K562 (cell line): ENCODE measurements around the gene ZNF177. TPM values are rescaled to one million over a fixed set of nuclear protein-coding genes. Genes with fewer than 3 reads are reported as not detected.

ENCODE experiments used
- ATAC-seq: fragments of 200-7000 bp; cut with Tn5 transposase; 3 replicates; pipeline ENCODE4 v1.9.1; 2020; ENCODE audit warnings: moderate library complexity
- BruUV-seq: library from RNA; stranded (reverse); fragments of 400-500 nt; replicated peaks from 2 replicates; lab custom pipeline; 2021; lab: Mats Ljungman, UMichigan
- CTCF ChIA-PET: fragments of 300-600 bp; formaldehyde crosslinking; extraction: SDS; loops from one replicate; lab custom pipeline; 2021; ENCODE audit warnings: low intra/inter-chr PET ratio; lab: Yijun Ruan, JAX
- POLR2A ChIA-PET: fragments of 300-600, 350-650 bp; sonication (Branson Sonifier 250); formaldehyde crosslinking; extraction: SDS; loops from one replicate; lab custom pipeline; 2021; ENCODE audit warnings: antibody characterized with exemption, inconsistent platforms; lab: Yijun Ruan, JAX
- DNase-seq, 4 experiments: peaks; one replicate each; pipeline versions ENCODE4 v3.0.0 to v3.0.0-alpha.2; 2011 to 2018; ENCODE audit warnings: low spot score in 3 of 4, mixed read lengths in 3 of 4; ENCODE audit errors: extremely low read depth in 1 of 4
- FAIRE-seq: peaks from 2 replicates; lab custom pipeline; 2011; peaks lifted over from hg19 to GRCh38; lab: Jason Lieb, UNC
- H2AFZ ChIP-seq: 2 replicates; pipeline ENCODE4 v1.6.0; 2011; ENCODE audit warnings: low read depth, low read length, control low read depth, inconsistent platforms
- H3K27ac ChIP-seq: fragments of 200-600 bp; 3 replicates; pipeline ENCODE4 v1.8.0; 2011; ENCODE audit warnings: low read depth, mild to moderate bottlenecking, control low read depth, inconsistent platforms, low read length, moderate library complexity, mixed read lengths; ENCODE audit errors: extremely low read depth
- H3K27me3 ChIP-seq, 2 experiments: fragments of 300-600 bp in 1 of 2; 2 replicates in 1 of 2; 3 replicates in 1 of 2; pipeline versions ENCODE4 v1.6.0 to v1.8.0; 2011; ENCODE audit warnings: inconsistent platforms in 2 of 2, low read length in 2 of 2, mild to moderate bottlenecking in 1 of 2, mixed read lengths in 1 of 2, moderate library complexity in 1 of 2; ENCODE audit not compliant: control insufficient read depth in 2 of 2, insufficient read depth in 2 of 2
- H3K36me3 ChIP-seq: fragments of 300-600 bp; 3 replicates; pipeline ENCODE4 v1.8.0; 2011; ENCODE audit warnings: mild to moderate bottlenecking, low read length, inconsistent platforms; ENCODE audit not compliant: control insufficient read depth, insufficient read depth
- H3K4me1 ChIP-seq, 2 experiments: fragments of 200-600 bp in 1 of 2; replicated peaks in 1 of 2; 2 replicates in 1 of 2; 3 replicates in 1 of 2; pipeline versions ENCODE4 v1.5.1 to v1.8.0; 2011; ENCODE audit warnings: inconsistent platforms in 2 of 2, low read length in 2 of 2, mild to moderate bottlenecking in 1 of 2, mixed read lengths in 1 of 2, moderate library complexity in 1 of 2; ENCODE audit not compliant: control insufficient read depth in 2 of 2, insufficient read depth in 2 of 2
- H3K4me2 ChIP-seq: 2 replicates; pipeline ENCODE4 v1.6.1; 2011; ENCODE audit warnings: low read length, control low read depth, inconsistent platforms, mixed read lengths; ENCODE audit not compliant: insufficient read depth
- H3K4me3 ChIP-seq: fragments of 200-600 bp; sonication (generic), shearing (Covaris generic); 2 replicates; pipeline ENCODE4 v1.5.1; 2016; ENCODE audit warnings: control low read depth, inconsistent platforms
- H3K79me2 ChIP-seq: fragments of 200-600 bp; 3 replicates; pipeline ENCODE4 v1.8.0; 2011; ENCODE audit warnings: low read length, inconsistent platforms; ENCODE audit not compliant: control insufficient read depth, insufficient read depth
- H3K9ac ChIP-seq, 2 experiments: 2 replicates each; pipeline versions ENCODE4 v1.6.0 to v1.6.1; 2011; ENCODE audit warnings: low read depth in 2 of 2, low read length in 2 of 2, control low read depth in 1 of 2, inconsistent platforms in 1 of 2, mild to moderate bottlenecking in 1 of 2, mixed read lengths in 1 of 2; ENCODE audit not compliant: insufficient read depth in 1 of 2
- H3K9me1 ChIP-seq: one replicate; pipeline ENCODE4 v1.6.0; 2011; ENCODE audit warnings: inconsistent platforms, mild to moderate bottlenecking, low read length, moderate library complexity; ENCODE audit not compliant: control insufficient read depth, insufficient read depth
- H3K9me3 ChIP-seq: replicated peaks from 2 replicates; pipeline ENCODE4 v1.5.1; 2011; ENCODE audit warnings: low read depth, low read length, inconsistent platforms; ENCODE audit not compliant: control insufficient read depth, insufficient read depth
- H4K20me1 ChIP-seq: replicated peaks from 2 replicates; pipeline ENCODE4 v1.6.1; 2011; ENCODE audit warnings: low read length, inconsistent platforms, mixed read lengths; ENCODE audit not compliant: control insufficient read depth, insufficient read depth
- CBFB ChIP-seq: sonication (generic); formaldehyde crosslinking; IDR thresholded peaks from 2 replicates; pipeline ENCODE4 v1.4.0; 2020; ENCODE audit warnings: mild to moderate bottlenecking, missing genetic modification reagents
- CSDE1 ChIP-seq, 2 experiments: fragments of 450-650 bp; IDR thresholded peaks; 2 replicates each; pipeline ENCODE4 v1.6.1; 2016; ENCODE audit warnings: mild to moderate bottlenecking in 1 of 2
- HNRNPH1 ChIP-seq: fragments of 200-400 bp; formaldehyde crosslinking; optimal IDR thresholded peaks from 2 replicates; pipeline ENCODE3; 2017; ENCODE audit warnings: low read depth, mild to moderate bottlenecking, low read length, moderate library complexity
- MYNN ChIP-seq, 2 experiments: sonication (generic); formaldehyde crosslinking in 1 of 2; IDR thresholded peaks; 2 replicates each; pipeline versions ENCODE4 v1.5.0 to v1.6.1; 2016 to 2020; ENCODE audit warnings: antibody characterized with exemption in 1 of 2, missing genetic modification reagents in 1 of 2
- SETDB1 ChIP-seq: IDR thresholded peaks from one replicate; pipeline ENCODE4 v1.6.1; 2012; ENCODE audit warnings: low read length, control low read depth, inconsistent platforms
- SREBF1 ChIP-seq: fragments of 150-350 bp; IDR thresholded peaks from 2 replicates; pipeline ENCODE4 v1.6.1; 2014; ENCODE audit warnings: antibody characterized with exemption, low read depth, low read length, borderline replicate concordance
- TAF9B ChIP-seq: fragments of 450-650 bp; IDR thresholded peaks from 2 replicates; pipeline ENCODE4 v1.6.1; 2018; ENCODE audit warnings: mild to moderate bottlenecking; ENCODE audit not compliant: partially characterized antibody
- THRB ChIP-seq: fragments of 450-650 bp; formaldehyde crosslinking; conservative IDR thresholded peaks from 2 replicates; pipeline ENCODE4 v1.4.0; 2022; ENCODE audit warnings: mild to moderate bottlenecking, missing genetic modification characterization
- ZBTB17 ChIP-seq: fragments of 450-650 bp; formaldehyde crosslinking; IDR thresholded peaks from 2 replicates; pipeline ENCODE4 v1.4.0; 2020; ENCODE audit warnings: mild to moderate bottlenecking
- ZBTB9 ChIP-seq: fragments of 450-650 bp; formaldehyde crosslinking; IDR thresholded peaks from 2 replicates; pipeline ENCODE4 v1.4.0; 2020; ENCODE audit warnings: mild to moderate bottlenecking, moderate library complexity
- ZNF707 ChIP-seq: fragments of 250-450 bp; sonication (Bioruptor Pico); conservative IDR thresholded peaks from 2 replicates; pipeline ENCODE4 v1.8.0; 2022; ENCODE audit warnings: inconsistent platforms, mild to moderate bottlenecking, moderate library complexity
- ZSCAN32 ChIP-seq: fragments of 450-650 bp; formaldehyde crosslinking; IDR thresholded peaks from 2 replicates; pipeline ENCODE4 v1.4.0; 2020; ENCODE audit warnings: mild to moderate bottlenecking, moderate library complexity
- WGBS: fragments of 100-300 bp; shearing (Covaris generic); methylation state at CpG from one replicate; pipeline ENCODE4 v1.1.6; 2016; ENCODE audit warnings: low coverage, mixed read lengths; ENCODE audit not compliant: insufficient coverage; ENCODE audit errors: missing lambda C conversion rate; 5-methylcytosine and 5-hydroxymethylcytosine counted together
- in situ Hi-C: fragments of 300-500 bp; cut with MboI; formaldehyde crosslinking; loops from 4 replicates; pipeline ENCODE4 v1.15.0; 2018; ENCODE audit warnings: inconsistent platforms, mixed read lengths
- intact Hi-C: fragments of 100-400 bp; cut with micrococcal nuclease; formaldehyde crosslinking; loops from 2 replicates; pipeline ENCODE4 v1.14.2; 2022
- polyA plus RNA-seq, 8 experiments: library from polyadenylated mRNA; depleted of rRNA in 4 of 8; stranded (reverse) in 5 of 8; unstranded in 3 of 8; fragments of >200 nt; fragmentation: Nextera tagmentation in 2 of 8; fragmentation: Illumina TruSeq in 1 of 8; extraction: Ambion mirVana in 2 of 8; extraction: Trizol in 1 of 8; gene quantifications; 2 replicates each; pipeline versions ENCODE4 v1.2.1 to v1.2.3, GENCODE V29; 2011 to 2014; ENCODE audit warnings: inconsistent platforms in 1 of 8, missing spikeins in 1 of 8
- total RNA-seq, 7 experiments: library from RNA; depleted of rRNA in 6 of 7; stranded (reverse); fragments of >200 nt in 6 of 7; fragmentation: Illumina TruSeq in 2 of 7; extraction: Trizol in 2 of 7; gene quantifications; 2 replicates each; pipeline versions ENCODE4 v1.2.1 to v1.2.3, GENCODE V29; 2011 to 2021; ENCODE audit warnings: low replicate concordance in 1 of 7
- TF ChIP-seq, protein P1 (sequence below): conservative IDR thresholded peaks from 2 replicates; pipeline ENCODE4 v1.6.1; 2011; ENCODE audit warnings: low read depth, mild to moderate bottlenecking, low read length; ENCODE audit not compliant: control insufficient read depth
- TF ChIP-seq, protein P2 (sequence below): fragments of 200-800 bp; sonication (Bioruptor generic); IDR thresholded peaks from 2 replicates; pipeline ENCODE4 v1.6.1; 2016; ENCODE audit warnings: missing genetic modification characterization, missing compliant biosample characterization

The ZNF177 gene
- total and polyA plus RNA-seq, 9 of the 15 experiments (the other 6 are each of a cell fraction or from before 2014, with no cell fraction given) = 0.25 to 1.8 (median 1.1) TPM

DNA sequence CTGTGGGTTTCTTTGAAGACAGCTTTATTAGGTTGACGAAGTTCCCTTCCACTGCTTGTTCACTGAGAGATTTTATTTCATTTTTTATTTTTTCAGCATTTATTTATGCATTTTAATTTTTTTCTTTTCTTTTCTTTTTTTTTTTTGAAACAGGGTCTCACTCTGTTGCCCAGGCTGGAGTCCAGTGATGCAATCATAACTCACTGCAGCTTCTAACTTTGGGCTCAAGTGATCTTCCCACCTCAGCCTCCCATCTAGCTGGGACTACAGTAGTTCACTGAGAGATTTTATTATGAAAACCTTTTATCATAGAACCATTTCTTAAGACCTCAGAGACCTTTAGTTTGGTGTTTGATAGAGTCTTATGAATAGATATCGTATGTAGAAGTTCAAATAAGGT is 10.3 kb upstream of the ZNF177 start:
- in situ Hi-C loops = no loop called here
- TF ChIP-seq CSDE1 (IDR thresholded peaks at IDR 0.05) = no peak
- TF ChIP-seq ZNF707 (CRISPR knock-in tag) = no peak
- TF ChIP-seq ZBTB9 = no peak
- no peak for TF ChIP-seq MYNN (IDR thresholded peaks at IDR 0.05)
- TF ChIP-seq MYNN (CRISPR knock-in tag; IDR thresholded peaks at IDR 0.05) = no peak
- TF ChIP-seq THRB (CRISPR knock-in tag) = no peak
- TF ChIP-seq HNRNPH1 = no peak
- TF ChIP-seq, protein P1, sequence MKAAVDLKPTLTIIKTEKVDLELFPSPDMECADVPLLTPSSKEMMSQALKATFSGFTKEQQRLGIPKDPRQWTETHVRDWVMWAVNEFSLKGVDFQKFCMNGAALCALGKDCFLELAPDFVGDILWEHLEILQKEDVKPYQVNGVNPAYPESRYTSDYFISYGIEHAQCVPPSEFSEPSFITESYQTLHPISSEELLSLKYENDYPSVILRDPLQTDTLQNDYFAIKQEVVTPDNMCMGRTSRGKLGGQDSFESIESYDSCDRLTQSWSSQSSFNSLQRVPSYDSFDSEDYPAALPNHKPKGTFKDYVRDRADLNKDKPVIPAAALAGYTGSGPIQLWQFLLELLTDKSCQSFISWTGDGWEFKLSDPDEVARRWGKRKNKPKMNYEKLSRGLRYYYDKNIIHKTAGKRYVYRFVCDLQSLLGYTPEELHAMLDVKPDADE = no peak
- TF ChIP-seq, protein P2, sequence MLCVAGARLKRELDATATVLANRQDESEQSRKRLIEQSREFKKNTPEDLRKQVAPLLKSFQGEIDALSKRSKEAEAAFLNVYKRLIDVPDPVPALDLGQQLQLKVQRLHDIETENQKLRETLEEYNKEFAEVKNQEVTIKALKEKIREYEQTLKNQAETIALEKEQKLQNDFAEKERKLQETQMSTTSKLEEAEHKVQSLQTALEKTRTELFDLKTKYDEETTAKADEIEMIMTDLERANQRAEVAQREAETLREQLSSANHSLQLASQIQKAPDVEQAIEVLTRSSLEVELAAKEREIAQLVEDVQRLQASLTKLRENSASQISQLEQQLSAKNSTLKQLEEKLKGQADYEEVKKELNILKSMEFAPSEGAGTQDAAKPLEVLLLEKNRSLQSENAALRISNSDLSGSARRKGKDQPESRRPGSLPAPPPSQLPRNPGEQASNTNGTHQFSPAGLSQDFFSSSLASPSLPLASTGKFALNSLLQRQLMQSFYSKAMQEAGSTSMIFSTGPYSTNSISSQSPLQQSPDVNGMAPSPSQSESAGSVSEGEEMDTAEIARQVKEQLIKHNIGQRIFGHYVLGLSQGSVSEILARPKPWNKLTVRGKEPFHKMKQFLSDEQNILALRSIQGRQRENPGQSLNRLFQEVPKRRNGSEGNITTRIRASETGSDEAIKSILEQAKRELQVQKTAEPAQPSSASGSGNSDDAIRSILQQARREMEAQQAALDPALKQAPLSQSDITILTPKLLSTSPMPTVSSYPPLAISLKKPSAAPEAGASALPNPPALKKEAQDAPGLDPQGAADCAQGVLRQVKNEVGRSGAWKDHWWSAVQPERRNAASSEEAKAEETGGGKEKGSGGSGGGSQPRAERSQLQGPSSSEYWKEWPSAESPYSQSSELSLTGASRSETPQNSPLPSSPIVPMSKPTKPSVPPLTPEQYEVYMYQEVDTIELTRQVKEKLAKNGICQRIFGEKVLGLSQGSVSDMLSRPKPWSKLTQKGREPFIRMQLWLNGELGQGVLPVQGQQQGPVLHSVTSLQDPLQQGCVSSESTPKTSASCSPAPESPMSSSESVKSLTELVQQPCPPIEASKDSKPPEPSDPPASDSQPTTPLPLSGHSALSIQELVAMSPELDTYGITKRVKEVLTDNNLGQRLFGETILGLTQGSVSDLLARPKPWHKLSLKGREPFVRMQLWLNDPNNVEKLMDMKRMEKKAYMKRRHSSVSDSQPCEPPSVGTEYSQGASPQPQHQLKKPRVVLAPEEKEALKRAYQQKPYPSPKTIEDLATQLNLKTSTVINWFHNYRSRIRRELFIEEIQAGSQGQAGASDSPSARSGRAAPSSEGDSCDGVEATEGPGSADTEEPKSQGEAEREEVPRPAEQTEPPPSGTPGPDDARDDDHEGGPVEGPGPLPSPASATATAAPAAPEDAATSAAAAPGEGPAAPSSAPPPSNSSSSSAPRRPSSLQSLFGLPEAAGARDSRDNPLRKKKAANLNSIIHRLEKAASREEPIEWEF = no peak
- no peak for TF ChIP-seq SETDB1
- TF ChIP-seq TAF9B = no peak
- no peak for TF ChIP-seq ZSCAN32 (CRISPR knock-in tag)
- no peak for TF ChIP-seq ZBTB17
- TF ChIP-seq SREBF1 = no peak
- TF ChIP-seq CBFB = no peak

More for the DNA sequence above, 10.3 kb upstream of the ZNF177 start:
- Histone ChIP-seq H3K9me3 (no peaks in the 10 kb centered on the region), H3K27me3 (no peaks in the 10 kb centered on the region), H3K9ac (no peak overlapping the region), H3K4me2 (no peak overlapping the region), H3K4me3 (no peak overlapping the region), H4K20me1 (no peaks in the 10 kb centered on the region), H3K4me1 (no peaks in the 10 kb centered on the region), H2AFZ (no peak overlapping the region), H3K9me1 (no peaks in the 10 kb centered on the region), H3K27ac (no peak overlapping the region), H3K36me3 (no peaks in the 10 kb centered on the region), H3K79me2 (no peaks in the 10 kb centered on the region)
- ATAC-seq (no peak), FAIRE-seq (no peak), DNase-seq (no peak)
- CTCF ChIA-PET = no interaction called here
- WGBS = 3% methylated on average over 2 of the region's 2 CpGs
- intact Hi-C loops = no loop called here
- BruUV-seq = no TSS peak
- POLR2A ChIA-PET = interaction anchor here (1.1 kb wide), 1 partner anchor 9 kb away, joined by 3 read pairs; no protein-coding TSS in a partner anchor
